ENCODE measurements around the gene LRRC32. TPM values are rescaled to one million over a fixed set of nuclear protein-coding genes. Genes with fewer than 3 reads are reported as not detected.

Gene LRRC32
- polyA plus RNA-seq, 1 donor (not counting 4 experiments of a cell fraction or from before 2014, with no cell fraction given): not detected

- DNase-seq (ENCODE audit: low read depth, low spot score): no peak
- H3K4me3 ChIP-seq (ENCODE audit: control insufficient read depth in 2 of 3, extremely low read depth in 1 of 3, insufficient read depth in 2 of 3, low read depth in 1 of 3, low read length in 3 of 3): no peak overlapping the region
- H3K79me2 ChIP-seq (ENCODE audit: control insufficient read depth, insufficient read depth, low read length): no peaks in the 10 kb centered on the region
- no peaks in the 10 kb centered on the region for H3K9me1 ChIP-seq (ENCODE audit: control insufficient read depth, extremely low read depth, insufficient read depth, low read length)
- H3K27ac ChIP-seq (ENCODE audit: control insufficient read depth, insufficient read depth, low read length): no peak overlapping the region
- no peak overlapping the region for H2AFZ ChIP-seq (ENCODE audit: control insufficient read depth, low read length)
- H3K4me2 ChIP-seq (ENCODE audit: control insufficient read depth, extremely low read depth, insufficient read depth, low read depth, low read length): no peak overlapping the region
- H3K27me3 ChIP-seq (ENCODE audit: control insufficient read depth, extremely low read depth, insufficient read depth, low read length): peaks cover 12% of the 10 kb centered on the region
- H4K20me1 ChIP-seq (ENCODE audit: control insufficient read depth, extremely low read depth, insufficient read depth, low read length): no peaks in the 10 kb centered on the region
- no peaks in the 10 kb centered on the region for H3K4me1 ChIP-seq (ENCODE audit: control insufficient read depth, extremely low read depth, insufficient read depth, low read length)
- no peaks in the 10 kb centered on the region for H3K36me3 ChIP-seq (ENCODE audit: control insufficient read depth in 2 of 2, extremely low read depth in 1 of 2, insufficient read depth in 2 of 2, low read length in 2 of 2)
- no peak for FAIRE-seq
- dilution Hi-C loops (cut with MboI; ENCODE audit: extremely low pct_ligation_motif_present, low sequenced_read_pairs): no loop called here
- peaks cover 2% of the 10 kb centered on the region for H3K9me3 ChIP-seq (ENCODE audit: control insufficient read depth, low read depth, low read length)
- TF ChIP-seq EZH2 (IDR thresholded peaks at IDR 0.05; ENCODE audit: low read length): no peak
- no peak for TF ChIP-seq CTCF (optimal IDR thresholded peaks at IDR 0.05 in 1 of 3, IDR thresholded peaks at IDR 0.05 in 1 of 3, conservative IDR thresholded peaks at IDR 0.05 in 1 of 3; ENCODE audit: extremely low read depth in 1 of 3, insufficient read depth in 2 of 3, low read length in 3 of 3)
- H3K9ac ChIP-seq (ENCODE audit: control insufficient read depth, extremely low read depth, insufficient read depth, low read length): no peak overlapping the region
Observed at GRCh38 chr11:76682684-76683083, 12.1 kb upstream of the LRRC32 start.

DNA sequence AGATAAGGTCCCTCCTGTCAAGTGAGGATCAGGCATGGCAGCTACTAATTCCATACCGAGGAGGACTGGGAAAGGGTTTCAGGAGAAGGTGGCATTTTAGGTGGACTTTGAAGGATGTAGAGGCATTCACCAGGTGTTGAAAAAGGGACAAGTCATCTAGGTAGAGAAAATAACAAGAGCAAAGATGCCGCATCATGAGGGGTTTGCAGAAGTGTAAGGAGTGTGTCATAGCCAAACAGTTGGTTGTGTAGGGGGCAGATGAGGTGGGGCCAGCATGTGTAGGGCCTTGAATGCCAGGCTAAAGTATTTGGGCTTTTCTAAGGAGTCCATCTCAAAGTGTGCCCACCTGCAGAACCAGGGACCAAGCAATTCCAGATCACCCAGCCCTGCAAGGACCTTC lies 11.6 kb upstream of the LRRC32 start:
- FAIRE-seq (no peak), DNase-seq (ENCODE audit: low read depth, low spot score) (no peak)
- peaks cover 12% of the 10 kb centered on the region for H3K27me3 ChIP-seq (ENCODE audit: control insufficient read depth, extremely low read depth, insufficient read depth, low read length)
- H3K9ac ChIP-seq (ENCODE audit: control insufficient read depth, extremely low read depth, insufficient read depth, low read length): no peak overlapping the region
- H4K20me1 ChIP-seq (ENCODE audit: control insufficient read depth, extremely low read depth, insufficient read depth, low read length): no peaks in the 10 kb centered on the region
- H3K9me3 ChIP-seq (ENCODE audit: control insufficient read depth, low read depth, low read length): peaks cover 2% of the 10 kb centered on the region
- no peak overlapping the region for H2AFZ ChIP-seq (ENCODE audit: control insufficient read depth, low read length)
- no peaks in the 10 kb centered on the region for H3K36me3 ChIP-seq (ENCODE audit: control insufficient read depth in 2 of 2, extremely low read depth in 1 of 2, insufficient read depth in 2 of 2, low read length in 2 of 2)
- no peak overlapping the region for H3K4me2 ChIP-seq (ENCODE audit: control insufficient read depth, extremely low read depth, insufficient read depth, low read depth, low read length)
- TF ChIP-seq CTCF (optimal IDR thresholded peaks at IDR 0.05 in 1 of 3, IDR thresholded peaks at IDR 0.05 in 1 of 3, conservative IDR thresholded peaks at IDR 0.05 in 1 of 3; ENCODE audit: extremely low read depth in 1 of 3, insufficient read depth in 2 of 3, low read length in 3 of 3) (no peak), EZH2 (IDR thresholded peaks at IDR 0.05; ENCODE audit: low read length) (no peak)
- no peak overlapping the region for H3K4me3 ChIP-seq (ENCODE audit: control insufficient read depth in 2 of 3, extremely low read depth in 1 of 3, insufficient read depth in 2 of 3, low read depth in 1 of 3, low read length in 3 of 3)
- H3K4me1 ChIP-seq (ENCODE audit: control insufficient read depth, extremely low read depth, insufficient read depth, low read length): no peaks in the 10 kb centered on the region
- H3K79me2 ChIP-seq (ENCODE audit: control insufficient read depth, insufficient read depth, low read length): no peaks in the 10 kb centered on the region
- no peak overlapping the region for H3K27ac ChIP-seq (ENCODE audit: control insufficient read depth, insufficient read depth, low read length)
- dilution Hi-C loops (cut with MboI; ENCODE audit: extremely low pct_ligation_motif_present, low sequenced_read_pairs): no loop called here
- H3K9me1 ChIP-seq (ENCODE audit: control insufficient read depth, extremely low read depth, insufficient read depth, low read length): no peaks in the 10 kb centered on the region

Measured in keratinocyte (primary cell).